Right renal cortex interstitium (tissue), 3 donors: ENCODE measurements around the gene ZSWIM4. TPM values are rescaled to one million over a fixed set of nuclear protein-coding genes. Genes with fewer than 3 reads are reported as not detected.
"Not testable (repeated sequence)": the region's sequence is repeated elsewhere in the genome, so short reads cannot be mapped to it uniquely, and the experiment has no call there.

ENCODE experiments used
- DNase-seq, 3 donors: peaks; one replicate each; pipeline ENCODE4 v3.0.0-alpha.2; 2013; ENCODE audit warnings: low read depth in 3 of 3, low spot score in 2 of 3
- polyA plus RNA-seq, 3 donors: library from polyadenylated mRNA; unstranded; fragments of 120-200 nt; gene quantifications; one replicate each; pipeline ENCODE4 v1.2.1, GENCODE V29; 2013; ENCODE audit not compliant: insufficient read length in 3 of 3

The ZSWIM4 gene
- polyA plus RNA-seq, 3 donors = 5.3 to 6.8 (median 6.1) TPM

GRCh38 chr19:13774217-13775191, 20.7 kb upstream of the ZSWIM4 start, which contains the start of gene C19orf53:
Gene C19orf53, plus strand, starts transcription at chr19:13774456. Its CDS starts 22 bp downstream, at chr19:13774478.
- peak; percentile 80 to 89 (median 82) for DNase-seq

GRCh38 chr19:13778398-13778797, 16.8 kb upstream of the ZSWIM4 start:
- no peak for DNase-seq

- DNase-seq = no peak
Observed at GRCh38 chr19:13778847-13779246, 16.4 kb upstream of the ZSWIM4 start.

- DNase-seq = not testable (repeated sequence)
Observed at GRCh38 chr19:13779794-13780193, 15.4 kb upstream of the ZSWIM4 start.

GRCh38 chr19:13781547-13781946, 13.7 kb upstream of the ZSWIM4 start:
- no peak for DNase-seq

GRCh38 chr19:13782537-13782936, 12.7 kb upstream of the ZSWIM4 start:
- DNase-seq = no peak

GRCh38 chr19:13783565-13784500, 11.4 kb upstream of the ZSWIM4 start:
- DNase-seq = no peak

- DNase-seq = no peak
Observed at GRCh38 chr19:13784731-13785452, 10.4 kb upstream of the ZSWIM4 start.

GRCh38 chr19:13788991-13789390, 6.3 kb upstream of the ZSWIM4 start:
- DNase-seq = no peak

GRCh38 chr19:13790354-13790753, 4.9 kb upstream of the ZSWIM4 start:
- no peak for DNase-seq

- not testable (repeated sequence) for DNase-seq
Observed at GRCh38 chr19:13793317-13793716, 1.9 kb upstream of the ZSWIM4 start.

- no peak for DNase-seq
Observed at GRCh38 chr19:13794398-13794756, 866 bp upstream of the ZSWIM4 start.

GRCh38 chr19:13795595-13796300, 505 bp downstream of the ZSWIM4 start:
- DNase-seq = no peak

GRCh38 chr19:13796301-13797057, 1.2 kb downstream of the ZSWIM4 start:
- DNase-seq = no peak

GRCh38 chr19:13797058-13797440, 1.8 kb downstream of the ZSWIM4 start:
- DNase-seq = no peak

- DNase-seq = no peak
Observed at GRCh38 chr19:13797870-13798269, 2.6 kb downstream of the ZSWIM4 start.

GRCh38 chr19:13799669-13800068, 4.4 kb downstream of the ZSWIM4 start:
- DNase-seq = no peak

GRCh38 chr19:13803038-13803437, 7.8 kb downstream of the ZSWIM4 start:
- no peak for DNase-seq
